ENCODE measurements around the gene MSRB1.
"Not testable (repeated sequence)": the region's sequence is repeated elsewhere in the genome, so short reads cannot be mapped to it uniquely, and the experiment has no call there.

The MSRB1 gene

GRCh38 chr16:1958715-1959268 lies 15.8 kb upstream of the MSRB1 start:
- H3K4me3 ChIP-seq (ENCODE audit: low read length) = peak overlapping the region; percentile 18

GRCh38 chr16:1958143-1958491 lies 15.1 kb upstream of the MSRB1 start:
- H3K4me3 ChIP-seq (ENCODE audit: low read length); DNase-seq (ENCODE audit: low read depth): not testable (repeated sequence)

More at GRCh38 chr16:1958715-1959268, 15.8 kb upstream of the MSRB1 start:
- TF ChIP-seq CTCF (IDR thresholded peaks at IDR 0.05; ENCODE audit: insufficient read depth, low read depth, low read length, missing control alignments) = no peak
- no peak for DNase-seq (ENCODE audit: low read depth)

- DNase-seq (ENCODE audit: low read depth); H3K4me3 ChIP-seq (ENCODE audit: low read length): not testable (repeated sequence)
Observed at GRCh38 chr16:1957434-1958142, 14.6 kb upstream of the MSRB1 start.

GRCh38 chr16:1953734-1954133 lies 10.7 kb upstream of the MSRB1 start:
- no peak for TF ChIP-seq CTCF (IDR thresholded peaks at IDR 0.05; ENCODE audit: insufficient read depth, low read depth, low read length, missing control alignments)
- no peak for DNase-seq (ENCODE audit: low read depth)
- no peak overlapping the region for H3K4me3 ChIP-seq (ENCODE audit: low read length)

- no peak for DNase-seq (ENCODE audit: low read depth)
- no peak overlapping the region for H3K4me3 ChIP-seq (ENCODE audit: low read length)
- TF ChIP-seq CTCF (IDR thresholded peaks at IDR 0.05; ENCODE audit: insufficient read depth, low read depth, low read length, missing control alignments) = no peak
Observed at GRCh38 chr16:1950559-1950958, 7.6 kb upstream of the MSRB1 start.

GRCh38 chr16:1950047-1950446 lies 7.0 kb upstream of the MSRB1 start:
- TF ChIP-seq CTCF (IDR thresholded peaks at IDR 0.05; ENCODE audit: insufficient read depth, low read depth, low read length, missing control alignments) = peak; percentile 16
- H3K4me3 ChIP-seq (ENCODE audit: low read length) = no peak overlapping the region
- peak; percentile 94 for DNase-seq (ENCODE audit: low read depth)

GRCh38 chr16:1949507-1949906 lies 6.5 kb upstream of the MSRB1 start:
- peak; percentile 71 for DNase-seq (ENCODE audit: low read depth)
- no peak overlapping the region for H3K4me3 ChIP-seq (ENCODE audit: low read length)
- no peak for TF ChIP-seq CTCF (IDR thresholded peaks at IDR 0.05; ENCODE audit: insufficient read depth, low read depth, low read length, missing control alignments)

GRCh38 chr16:1947369-1947670 lies 4.3 kb upstream of the MSRB1 start:
- TF ChIP-seq CTCF (IDR thresholded peaks at IDR 0.05; ENCODE audit: insufficient read depth, low read depth, low read length, missing control alignments) = no peak
- no peak for DNase-seq (ENCODE audit: low read depth)
- no peak overlapping the region for H3K4me3 ChIP-seq (ENCODE audit: low read length)

Measured in epithelial cell of esophagus (primary cell).